SK-N-SH (cell line): ENCODE measurements around the gene PBX4. TPM values are rescaled to one million over a fixed set of nuclear protein-coding genes. Genes with fewer than 3 reads are reported as not detected.

Experiments
- CTCF ChIA-PET: fragments of 300-600, 350-600 bp; formaldehyde crosslinking; extraction: SDS; loops from one replicate; lab custom pipeline; 2021; lab: Yijun Ruan, JAX
- POLR2A ChIA-PET: fragments of 350-600 bp; sonication (Branson Sonifier 250); formaldehyde crosslinking; extraction: SDS; loops from one replicate; lab custom pipeline; 2020; ENCODE audit warnings: antibody characterized with exemption, inconsistent platforms; lab: Yijun Ruan, JAX
- DNase-seq: peaks from one replicate; pipeline ENCODE4 v3.0.0; 2012
- H2AFZ ChIP-seq: fragments of 200-600 bp; sonication (generic); 2 replicates; pipeline ENCODE4 v1.8.1; 2016; ENCODE audit warnings: antibody characterized with exemption, mild to moderate bottlenecking, low read depth
- H3F3A ChIP-seq: fragments of 200-600 bp; sonication (generic); replicated peaks from 2 replicates; pipeline ENCODE3; 2016; ENCODE audit warnings: antibody characterized with exemption, mild to moderate bottlenecking; ENCODE audit not compliant: insufficient read depth
- H3K27ac ChIP-seq, 2 experiments: fragments of 200-500 bp in 1 of 2; fragments of 200-600 bp in 1 of 2; sonication (Bioruptor generic) in 1 of 2; sonication (generic), shearing (Covaris generic) in 1 of 2; 2 replicates each; pipeline versions ENCODE4 v1.5.1 to v1.6.1; 2014 to 2016; ENCODE audit warnings: low read depth in 2 of 2, inconsistent platforms in 1 of 2, low read length in 1 of 2, mild to moderate bottlenecking in 1 of 2, mixed read lengths in 1 of 2
- H3K27me3 ChIP-seq: fragments of 200-600 bp; sonication (generic), shearing (Covaris generic); 2 replicates; pipeline ENCODE4 v1.6.1; 2016; ENCODE audit warnings: mixed run types; ENCODE audit not compliant: insufficient read depth
- H3K36me3 ChIP-seq, 2 experiments: fragments of 200-500 bp in 1 of 2; fragments of 200-600 bp in 1 of 2; sonication (Bioruptor generic) in 1 of 2; sonication (generic) in 1 of 2; replicated peaks in 1 of 2; 2 replicates each; pipeline versions ENCODE3 to v1.5.1; 2014 to 2016; ENCODE audit warnings: low read length in 1 of 2, mild to moderate bottlenecking in 1 of 2; ENCODE audit not compliant: insufficient read depth in 2 of 2, control insufficient read depth in 1 of 2
- H3K4me1 ChIP-seq, 2 experiments: fragments of 200-500 bp in 1 of 2; fragments of 200-600 bp in 1 of 2; sonication (Bioruptor generic) in 1 of 2; sonication (generic), shearing (Covaris generic) in 1 of 2; 2 replicates each; pipeline versions ENCODE4 v1.5.1 to v1.6.1; 2014 to 2016; ENCODE audit warnings: low read depth in 1 of 2, low read length in 1 of 2, mixed run types in 1 of 2; ENCODE audit not compliant: insufficient read depth in 2 of 2, control insufficient read depth in 1 of 2
- H3K4me2 ChIP-seq: fragments of 200-600 bp; sonication (generic), shearing (Covaris generic); 2 replicates; pipeline ENCODE4 v1.6.1; 2017; ENCODE audit warnings: mixed run types
- H3K4me3 ChIP-seq, 2 experiments: fragments of 200-500 bp in 1 of 2; fragments of 200-600 bp in 1 of 2; sonication (Bioruptor generic) in 1 of 2; sonication (generic), shearing (Covaris generic) in 1 of 2; 2 replicates each; pipeline versions ENCODE4 v1.5.1 to v1.8.1; 2014 to 2016; ENCODE audit warnings: low read depth in 2 of 2, inconsistent platforms in 1 of 2, low read length in 1 of 2, mild to moderate bottlenecking in 1 of 2, mixed read lengths in 1 of 2, moderate library complexity in 1 of 2
- H3K79me2 ChIP-seq: fragments of 200-600 bp; sonication (generic); 2 replicates; pipeline ENCODE4 v1.8.1; 2017; ENCODE audit warnings: mild to moderate bottlenecking; ENCODE audit not compliant: insufficient read depth
- H3K9ac ChIP-seq: fragments of 200-600 bp; sonication (generic); 2 replicates; pipeline ENCODE4 v1.6.1; 2017; ENCODE audit warnings: mixed run types
- H3K9me2 ChIP-seq: fragments of 200-600 bp; sonication (generic); 2 replicates; pipeline ENCODE4 v1.6.1; 2017; ENCODE audit warnings: mixed run types
- H3K9me3 ChIP-seq: fragments of 200-600 bp; sonication (generic); 2 replicates; pipeline ENCODE4 v1.6.1; 2017; ENCODE audit warnings: mixed run types, mild to moderate bottlenecking, moderate library complexity
- H4K20me1 ChIP-seq: fragments of 200-600 bp; sonication (generic); 2 replicates; pipeline ENCODE4 v1.6.1; 2017; ENCODE audit warnings: mild to moderate bottlenecking, mixed run types; ENCODE audit not compliant: insufficient read depth
- CTCF ChIP-seq: fragments of 200-600 bp; sonication (generic); IDR thresholded peaks from 2 replicates; pipeline ENCODE4 v1.6.1; 2017; ENCODE audit warnings: antibody characterized with exemption, mild to moderate bottlenecking, moderate library complexity
- FOSL2 ChIP-seq: IDR thresholded peaks from 2 replicates; pipeline ENCODE4 v1.4.0; 2012; ENCODE audit warnings: low read depth, mild to moderate bottlenecking, moderate library complexity, borderline replicate concordance
- FOXJ3 ChIP-seq: sonication (generic); formaldehyde crosslinking; IDR thresholded peaks from 2 replicates; pipeline ENCODE4 v1.5.1; 2020; ENCODE audit warnings: mild to moderate bottlenecking, missing genetic modification reagents
- GATA2 ChIP-seq: sonication (generic); formaldehyde crosslinking; IDR thresholded peaks from 2 replicates; pipeline ENCODE4 v1.5.0; 2020; ENCODE audit warnings: mild to moderate bottlenecking, missing genetic modification reagents
- IRF3 ChIP-seq: fragments of 150-350 bp; IDR thresholded peaks from 2 replicates; pipeline ENCODE4 v1.6.1; 2016; ENCODE audit warnings: mild to moderate bottlenecking, low read depth, low read length
- JUND ChIP-seq: IDR thresholded peaks from 2 replicates; pipeline ENCODE4 v1.4.0; 2012
- MAX ChIP-seq: IDR thresholded peaks from 2 replicates; pipeline ENCODE4 v1.4.0; 2012; ENCODE audit warnings: low read depth
- MXI1 ChIP-seq: IDR thresholded peaks from 2 replicates; pipeline ENCODE4 v1.6.1; 2012; ENCODE audit warnings: mild to moderate bottlenecking, low read depth, low read length, improper control_type of control experiment
- NFIC ChIP-seq: IDR thresholded peaks from 2 replicates; pipeline ENCODE4 v1.4.0; 2012; ENCODE audit warnings: borderline replicate concordance
- NRF1 ChIP-seq: IDR thresholded peaks from 2 replicates; pipeline ENCODE4 v1.6.1; 2012; ENCODE audit warnings: low read depth, mild to moderate bottlenecking, low read length
- POLR2AphosphoS5 ChIP-seq: IDR thresholded peaks from 2 replicates; pipeline ENCODE4 v1.6.1; 2012; ENCODE audit warnings: low read depth, low read length
- RAD21 ChIP-seq: IDR thresholded peaks from 2 replicates; pipeline ENCODE4 v1.6.1; 2012; ENCODE audit warnings: mild to moderate bottlenecking, low read length
- RCOR1 ChIP-seq: fragments of 150-350 bp; IDR thresholded peaks from 2 replicates; pipeline ENCODE4 v1.6.1; 2017; ENCODE audit warnings: antibody characterized with exemption, low read length
- RFX5 ChIP-seq: IDR thresholded peaks from 2 replicates; pipeline ENCODE4 v1.6.1; 2012; ENCODE audit warnings: mild to moderate bottlenecking, improper control_type of control experiment, low read length
- TAF1 ChIP-seq: IDR thresholded peaks from 2 replicates; pipeline ENCODE4 v1.6.1; 2012; ENCODE audit warnings: low read depth, mild to moderate bottlenecking, low read length, moderate library complexity, borderline replicate concordance
- TCF12 ChIP-seq: IDR thresholded peaks from 2 replicates; pipeline ENCODE4 v1.4.0; 2012
- WGBS: methylation state at CpG from one replicate; pipeline ENCODE4 v1.1.6; 2017; ENCODE audit warnings: low lambda C conversion rate; 5-methylcytosine and 5-hydroxymethylcytosine counted together
- polyA plus RNA-seq, 3 experiments: library from polyadenylated mRNA; depleted of rRNA; stranded (reverse); fragments of >200 nt; gene quantifications; 2 replicates each; pipeline ENCODE4 v1.2.3, GENCODE V29; 2012

PBX4 gene
- polyA plus RNA-seq, 1 of the 3 experiments (the other 2 are of a cell fraction): 6.4 TPM

- H3K36me3 ChIP-seq: peaks cover 20 to 87% of the 10 kb centered on the region in 2 experiments
- no peak overlapping the region for H2AFZ ChIP-seq
- H3K4me3 ChIP-seq: no peak overlapping the region
- H3K9me2 ChIP-seq: no peaks in the 10 kb centered on the region
- H3K9ac ChIP-seq: no peak overlapping the region
- H3K27ac ChIP-seq: no peak overlapping the region; a peak in 1 of 4 replicates
- no peak overlapping the region for H3K4me2 ChIP-seq
- H3K9me3 ChIP-seq: no peaks in the 10 kb centered on the region
- H3K27me3 ChIP-seq: no peaks in the 10 kb centered on the region
- peaks cover 0 to 2% of the 10 kb centered on the region in 2 experiments; a peak in 1 of 4 replicates for H3K4me1 ChIP-seq
- 95% methylated on average over 10 of the region's 27 CpGs for WGBS
- ChIA-PET CTCF (interaction anchor here (2.5 to 6.6 kb wide), 2 partner anchors 11 to 123 kb away, joined by 12 to 45 read pairs; partner anchors contain the start of gene GMIP), POLR2A (interaction anchor here (0.6 kb wide), 1 partner anchor 10 kb away, joined by 3 read pairs; no protein-coding TSS in a partner anchor)
- TF ChIP-seq RAD21: no peak
- TF ChIP-seq POLR2AphosphoS5: no peak
- no peak for TF ChIP-seq TAF1
- no peak for TF ChIP-seq RCOR1
- no peak for TF ChIP-seq MAX
- TF ChIP-seq JUND: no peak
- H4K20me1 ChIP-seq: peaks cover 14% of the 10 kb centered on the region
- peak; percentile 28 for DNase-seq
- H3F3A ChIP-seq: no peaks in the 10 kb centered on the region
- H3K79me2 ChIP-seq: peaks cover 24% of the 10 kb centered on the region
These were observed 37.3 kb upstream of the PBX4 start for GRCh38 chr19:19655641-19656343.

- Histone ChIP-seq H3F3A (no peaks in the 10 kb centered on the region), H3K79me2 (peaks cover 18% of the 10 kb centered on the region), H4K20me1 (peaks cover 7% of the 10 kb centered on the region), H3K27ac (no peak overlapping the region), H3K9me2 (no peaks in the 10 kb centered on the region), H3K27me3 (no peaks in the 10 kb centered on the region), H3K4me3 (no peak overlapping the region), H3K9ac (no peak overlapping the region), H3K4me2 (no peak overlapping the region), H3K9me3 (no peaks in the 10 kb centered on the region), H3K36me3 (peaks cover 20 to 93% of the 10 kb centered on the region in 2 experiments), H3K4me1 (peaks cover 0 to 2% of the 10 kb centered on the region in 2 experiments; a peak in 1 of 4 replicates), H2AFZ (no peak overlapping the region)
- ChIA-PET CTCF (interaction anchor here (0.6 to 6.6 kb wide), 3 partner anchors 11 to 124 kb away, joined by 3 to 45 read pairs (median 12); partner anchors contain the start of gene GMIP), POLR2A (interaction anchor here (0.6 kb wide), 1 partner anchor 10 kb away, joined by 3 read pairs; no protein-coding TSS in a partner anchor)
- DNase-seq: peak; percentile 19
- WGBS: 93% methylated on average over 14 of the region's 22 CpGs
- no peak for TF ChIP-seq FOXJ3 (CRISPR knock-in tag)
- TF ChIP-seq RFX5: no peak
- no peak for TF ChIP-seq CTCF
- TF ChIP-seq NRF1: no peak
- TF ChIP-seq GATA2 (CRISPR knock-in tag): no peak
- no peak for TF ChIP-seq MXI1
- no peak for TF ChIP-seq NFIC
- no peak for TF ChIP-seq MAX
- no peak for TF ChIP-seq TCF12
- no peak for TF ChIP-seq FOSL2
- TF ChIP-seq JUND: no peak
- no peak for TF ChIP-seq RCOR1
- TF ChIP-seq TAF1: no peak
- TF ChIP-seq RAD21: no peak
- TF ChIP-seq IRF3: no peak
These were observed 36.6 kb upstream of the PBX4 start for GRCh38 chr19:19655051-19655594.
